COLO668 (cell line): Measurements from ENCODE around the gene LAMA4.
A peak's percentile ranks its signal among the peaks of the same experiment; 100 is the strongest.

ENCODE experiments used
- DNase-seq: peaks from one replicate; lab custom pipeline; 2025; ENCODE audit not compliant: unreplicated experiment; lab: John Stamatoyannopoulos, UW

The LAMA4 gene

GRCh38 chr6:112191509-112192020 is 62.8 kb downstream of the LAMA4 start:
- no peak for DNase-seq

- no peak for DNase-seq
Measured at GRCh38 chr6:112190164-112190563, 64.2 kb downstream of the LAMA4 start.

GRCh38 chr6:112189494-112189893 is 64.9 kb downstream of the LAMA4 start:
- no peak for DNase-seq

DNA sequence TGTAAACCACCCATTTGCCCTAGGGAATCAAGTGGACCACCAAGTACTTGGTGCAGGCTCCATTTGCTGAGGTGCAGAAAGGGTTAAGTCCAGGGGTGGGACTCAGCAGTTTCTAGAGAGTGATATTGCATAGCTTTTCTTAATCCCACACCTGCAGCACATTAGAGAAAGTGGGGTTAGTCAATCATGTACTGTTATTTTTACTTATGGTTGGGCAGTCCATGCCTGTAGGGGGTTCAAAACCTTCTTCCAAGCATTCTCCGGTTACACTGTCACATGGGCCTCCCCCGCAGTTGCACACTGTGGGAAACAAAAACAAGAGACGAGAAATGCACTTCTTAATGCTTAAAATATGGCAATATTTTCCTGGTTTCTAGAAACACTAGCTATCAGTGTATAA is 65.5 kb downstream of the LAMA4 start:
- no peak for DNase-seq

- no peak for DNase-seq
Measured at GRCh38 chr6:112187736-112188135, 66.6 kb downstream of the LAMA4 start.

DNA sequence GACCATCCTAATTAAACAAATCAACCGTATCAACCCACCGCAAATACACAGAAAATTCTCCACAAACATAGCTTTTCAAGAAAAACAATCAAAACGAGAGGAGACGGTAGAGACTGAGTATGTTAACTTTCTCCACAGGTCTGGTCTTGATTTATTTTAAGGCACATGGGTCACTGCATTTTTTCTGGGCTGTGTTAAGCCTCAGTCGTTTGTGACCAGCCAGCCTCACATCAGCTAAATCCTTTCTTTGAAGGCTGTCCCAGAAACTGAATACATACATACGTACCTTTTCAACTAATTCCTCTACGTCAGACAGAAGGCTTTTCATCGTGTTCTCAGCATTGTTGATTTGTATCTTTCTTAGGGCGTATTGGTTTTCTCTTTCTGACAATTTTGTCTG is 69.4 kb downstream of the LAMA4 start:
- no peak for DNase-seq

DNA sequence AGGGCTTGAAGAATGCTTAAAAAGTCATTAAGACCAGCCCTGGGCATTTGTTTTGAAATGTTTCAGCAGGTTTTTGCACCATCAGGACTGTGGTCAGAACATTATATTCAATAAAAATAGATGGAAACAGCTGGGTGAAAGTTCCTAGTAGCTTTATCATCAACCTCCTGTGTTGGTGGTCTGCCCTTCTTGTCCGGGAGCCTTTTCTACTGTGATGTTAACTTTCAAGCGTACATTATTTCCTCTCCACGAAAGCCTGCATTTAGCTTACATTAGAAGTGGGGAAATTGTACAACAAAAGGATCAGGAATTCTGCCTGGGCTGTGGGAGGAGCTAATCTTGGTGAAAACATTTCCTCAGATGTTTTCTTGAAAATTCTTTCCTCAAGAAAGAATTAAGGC is 71.1 kb downstream of the LAMA4 start:
- DNase-seq = no peak

GRCh38 chr6:112181130-112181529 is 73.2 kb downstream of the LAMA4 start:
- DNase-seq = no peak

- DNase-seq = no peak
Measured at GRCh38 chr6:112180095-112180820, 74.1 kb downstream of the LAMA4 start.

DNA sequence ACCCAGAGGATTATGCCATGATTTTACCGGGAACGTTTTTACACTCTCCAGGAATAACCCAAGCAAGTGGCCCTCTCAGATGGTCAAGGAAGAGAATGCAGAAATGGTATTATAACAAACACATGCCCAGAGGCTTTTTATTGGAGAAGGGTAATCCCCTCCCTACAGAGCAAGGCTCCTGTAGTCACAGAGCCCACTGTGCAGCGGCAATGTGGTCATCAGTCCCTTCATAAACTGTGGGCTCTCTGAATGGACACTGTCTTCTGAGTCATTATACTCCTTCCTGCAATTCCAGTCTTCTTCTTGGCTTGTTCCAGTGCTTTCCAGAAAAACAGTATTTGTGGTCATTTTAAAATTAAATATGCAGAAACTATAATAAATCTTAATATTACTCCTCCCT is 74.7 kb downstream of the LAMA4 start:
- DNase-seq = no peak

GRCh38 chr6:112178846-112179245 is 75.5 kb downstream of the LAMA4 start:
- no peak for DNase-seq

DNA sequence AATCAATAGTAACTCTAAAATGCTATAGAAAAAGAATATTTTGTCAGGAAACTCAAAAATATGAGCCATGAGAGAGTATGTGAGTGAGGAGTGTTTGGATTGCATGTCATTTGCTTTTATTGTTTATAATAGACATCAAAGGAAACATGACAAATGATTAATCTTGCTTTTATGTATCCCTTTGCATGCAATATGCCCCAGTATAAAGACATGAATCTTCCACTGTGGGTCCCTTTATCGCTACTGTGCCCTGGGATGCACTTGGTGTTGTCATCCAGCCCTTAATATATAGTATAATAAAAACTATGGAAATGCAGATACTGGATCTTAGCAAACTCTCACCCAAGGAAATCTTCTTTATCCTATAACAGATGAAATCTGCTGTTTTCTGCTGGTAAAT is 77.3 kb downstream of the LAMA4 start:
- DNase-seq = no peak

- DNase-seq = no peak
Measured at GRCh38 chr6:112176175-112176574, 78.2 kb downstream of the LAMA4 start.

DNA sequence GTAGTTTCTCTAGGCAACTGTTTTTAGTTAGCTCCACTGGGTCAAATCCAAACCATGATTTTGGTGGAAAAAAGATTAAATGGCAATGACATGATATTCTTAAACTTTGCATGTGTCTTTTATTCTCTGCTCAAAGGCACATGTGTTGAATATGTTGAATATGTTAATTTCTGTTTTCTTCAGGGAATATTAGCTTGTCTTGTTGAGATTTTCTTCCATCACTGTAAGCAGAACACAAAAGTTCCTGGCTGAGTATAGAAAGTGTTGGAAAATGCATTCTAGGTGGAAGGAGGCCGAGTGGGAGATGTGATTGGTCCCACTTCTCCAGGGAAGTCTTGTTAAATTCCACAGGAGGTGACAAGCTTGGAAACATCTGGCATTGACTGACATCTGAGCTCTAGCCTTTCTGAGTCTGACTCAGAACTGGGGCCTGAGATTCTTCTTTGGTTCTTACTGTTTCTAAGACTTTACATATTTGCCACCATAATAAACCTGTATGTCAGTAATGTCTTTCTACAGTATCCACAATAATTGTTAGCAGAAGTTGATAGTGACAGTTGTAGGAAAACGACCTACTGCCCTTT is 81.1 kb downstream of the LAMA4 start:
- no peak for DNase-seq

DNA sequence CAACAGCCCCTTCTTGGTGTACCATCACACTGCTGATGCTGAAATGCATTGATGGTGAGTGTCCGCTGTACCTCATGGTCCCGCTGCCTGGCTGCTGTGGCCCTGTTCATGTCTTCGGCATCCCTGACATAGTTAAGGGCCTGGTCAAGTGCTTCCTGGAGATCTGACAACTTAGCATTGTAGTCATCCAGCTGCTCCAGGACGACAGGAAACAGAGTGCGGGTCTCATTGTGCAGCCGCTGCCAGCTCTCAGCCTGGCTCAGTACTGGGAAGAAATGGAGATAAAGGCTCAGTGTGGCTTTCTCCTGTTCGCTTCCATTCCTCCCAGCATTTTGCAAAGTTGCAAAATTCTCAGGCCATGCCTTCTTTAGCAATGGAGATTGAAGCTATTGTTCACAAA is 81.8 kb downstream of the LAMA4 start:
- no peak for DNase-seq

GRCh38 chr6:112169541-112169940 is 84.8 kb downstream of the LAMA4 start:
- DNase-seq = no peak

DNA sequence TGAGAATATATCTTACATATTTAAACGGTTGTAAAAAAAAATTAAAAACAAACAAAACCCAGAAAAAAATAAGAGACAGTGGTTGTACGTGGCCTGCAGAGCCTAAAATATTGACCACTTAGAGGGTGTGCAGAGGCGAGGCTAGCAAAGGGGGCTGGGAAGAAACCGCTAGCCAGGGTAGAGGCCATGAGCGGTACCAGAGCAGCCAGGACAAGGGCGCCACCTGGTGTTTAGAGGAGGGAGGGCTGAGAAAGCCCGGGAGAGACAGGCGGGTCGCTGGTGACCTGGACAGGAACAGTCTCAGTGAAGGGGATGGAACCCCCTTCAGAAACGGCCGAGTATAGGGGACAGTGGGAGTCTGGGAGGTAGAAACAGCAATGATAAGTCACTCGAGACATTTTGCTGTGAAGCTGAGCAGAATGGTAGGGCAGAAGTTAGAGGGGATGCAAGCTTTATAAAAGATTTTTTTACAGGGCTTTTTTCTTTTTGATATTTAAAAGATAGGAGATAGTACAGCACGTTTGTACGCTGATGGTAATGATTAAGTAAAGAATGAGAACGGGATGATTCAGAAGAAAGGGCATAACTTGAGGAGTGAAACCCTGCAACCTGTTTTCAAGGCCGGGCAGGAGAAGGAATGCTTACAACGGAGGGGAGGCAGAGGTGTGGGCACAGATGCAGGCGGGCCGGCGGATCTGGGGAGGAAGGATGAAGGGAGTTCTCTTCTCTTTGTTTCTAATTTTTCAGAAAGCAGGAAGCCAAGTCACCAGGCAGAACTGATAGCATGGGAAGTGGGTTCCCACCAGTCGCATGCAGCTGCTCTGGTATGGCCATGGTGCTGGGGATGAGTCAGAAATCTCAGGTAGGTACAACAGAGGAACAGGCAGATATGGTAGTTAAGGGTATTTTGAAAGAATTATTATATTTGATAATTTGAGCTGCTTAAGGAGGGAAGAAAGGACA is 90.8 kb downstream of the LAMA4 start:
- peak; percentile 8 for DNase-seq

- no peak for DNase-seq
Measured at GRCh38 chr6:112160745-112161144, 93.6 kb downstream of the LAMA4 start.

DNA sequence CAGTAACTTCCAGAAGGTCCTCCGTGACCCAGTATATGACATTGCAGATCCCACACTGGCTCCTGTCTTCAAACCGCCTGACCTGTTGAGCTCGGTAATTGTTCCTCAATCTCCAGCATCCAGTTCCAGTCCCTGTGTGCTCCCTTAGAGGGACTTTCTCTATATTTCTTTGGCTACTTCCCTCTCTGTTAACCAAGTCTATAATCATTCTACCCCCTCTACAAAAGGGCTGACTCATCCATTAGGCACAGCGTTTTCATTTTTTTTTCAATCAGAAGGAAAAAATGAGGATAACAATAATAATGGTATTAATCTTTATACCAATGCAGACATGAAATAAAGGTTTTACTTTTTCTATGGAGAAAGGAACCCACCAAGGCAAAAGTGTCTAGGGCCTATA is 97.7 kb downstream of the LAMA4 start:
- DNase-seq = no peak

DNA sequence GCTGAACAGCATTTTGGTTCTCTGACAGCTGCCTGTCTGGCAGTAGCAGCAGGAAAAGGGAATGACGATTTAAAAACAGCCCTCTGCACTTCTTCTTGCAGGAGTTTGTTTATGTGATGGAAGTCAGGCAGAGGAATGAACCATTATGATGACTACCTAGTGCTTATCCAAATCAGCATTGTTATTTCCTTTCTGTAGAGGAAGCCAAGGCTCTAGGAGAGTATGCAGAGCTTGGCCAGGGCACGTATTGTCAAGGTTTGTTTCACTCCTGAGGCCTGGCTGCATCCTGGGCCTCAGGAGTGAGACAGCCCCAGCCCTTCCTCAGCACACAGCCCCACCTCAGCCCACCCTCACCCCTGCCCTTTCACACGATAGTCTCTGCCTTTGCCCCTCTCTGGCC is 98.5 kb downstream of the LAMA4 start:
- DNase-seq = no peak

DNA sequence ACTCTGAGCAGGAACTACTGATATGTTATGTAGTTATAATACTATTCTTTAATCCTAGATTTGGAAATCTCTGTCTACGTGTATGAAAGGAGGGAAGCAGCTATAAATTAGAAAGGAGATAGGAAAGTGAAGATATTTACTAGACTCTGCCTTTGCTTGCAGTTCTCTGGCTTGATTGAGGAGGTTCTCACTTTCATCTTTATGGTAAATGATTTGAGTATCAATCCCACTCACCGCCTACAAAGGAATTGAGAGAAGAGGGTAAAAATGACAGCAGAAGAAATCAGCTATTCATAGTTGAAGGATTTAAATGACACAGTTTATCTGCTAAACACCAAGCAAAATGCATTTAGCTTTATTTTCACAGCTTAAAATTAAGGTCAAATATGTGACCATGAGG is 99.7 kb downstream of the LAMA4 start:
- DNase-seq = no peak
